ENCODE data around the gene BDNF.
"Not testable (repeated sequence)": the region's sequence is repeated elsewhere in the genome, so short reads cannot be mapped to it uniquely, and the experiment has no call there.

Gene BDNF

DNA sequence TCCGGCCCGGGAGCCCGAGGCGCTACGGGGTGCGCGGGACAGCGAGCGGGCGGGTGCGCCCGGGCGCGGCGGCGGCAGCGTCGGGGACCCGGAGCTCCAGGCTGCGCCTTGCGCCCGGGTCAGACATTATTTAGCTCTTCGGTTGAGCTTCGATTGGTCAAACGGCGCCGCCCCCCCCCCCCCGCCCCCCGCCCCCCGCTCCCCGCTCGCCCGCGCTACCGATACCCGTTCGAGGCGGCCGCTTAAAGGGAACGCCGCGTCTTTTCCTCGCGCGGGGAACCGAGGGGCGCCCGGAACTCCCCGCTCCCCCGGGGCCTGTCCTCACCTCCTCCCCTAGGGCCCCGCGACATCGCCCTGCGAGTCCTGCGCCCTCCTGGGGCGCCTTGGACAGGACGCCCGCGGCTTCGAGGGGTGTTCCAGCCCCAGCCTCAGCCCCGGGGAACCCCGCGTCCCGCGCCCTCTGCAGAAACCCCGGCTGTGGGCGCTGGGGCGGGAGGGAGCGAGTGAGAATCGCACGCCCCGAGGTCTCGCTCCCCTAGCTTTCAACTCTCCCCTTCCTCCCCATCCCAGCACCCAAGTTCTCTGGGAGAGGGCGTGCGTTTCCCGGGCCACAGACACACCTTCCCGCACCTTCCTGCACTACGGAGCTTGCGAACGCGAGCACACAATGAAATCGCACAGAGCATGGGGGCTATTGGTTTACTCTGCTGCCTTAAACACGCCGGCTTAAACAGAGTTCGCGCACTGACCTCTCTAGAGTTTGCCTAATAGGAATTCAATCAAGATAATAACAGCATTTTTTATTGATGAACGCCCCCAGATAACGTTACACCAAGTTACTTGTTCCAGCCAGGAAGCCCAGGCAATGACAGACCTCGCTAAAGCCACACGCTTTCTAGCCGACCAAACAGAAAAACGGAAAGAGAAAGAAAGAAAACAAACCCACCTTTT, at the start of gene BDNF:
TSS of gene BDNF (minus strand) at position 105 of the 951 bp plus-strand sequence. CDS start 41,891 bp downstream, outside the sequence.
- DNase-seq, result no peak

DNA sequence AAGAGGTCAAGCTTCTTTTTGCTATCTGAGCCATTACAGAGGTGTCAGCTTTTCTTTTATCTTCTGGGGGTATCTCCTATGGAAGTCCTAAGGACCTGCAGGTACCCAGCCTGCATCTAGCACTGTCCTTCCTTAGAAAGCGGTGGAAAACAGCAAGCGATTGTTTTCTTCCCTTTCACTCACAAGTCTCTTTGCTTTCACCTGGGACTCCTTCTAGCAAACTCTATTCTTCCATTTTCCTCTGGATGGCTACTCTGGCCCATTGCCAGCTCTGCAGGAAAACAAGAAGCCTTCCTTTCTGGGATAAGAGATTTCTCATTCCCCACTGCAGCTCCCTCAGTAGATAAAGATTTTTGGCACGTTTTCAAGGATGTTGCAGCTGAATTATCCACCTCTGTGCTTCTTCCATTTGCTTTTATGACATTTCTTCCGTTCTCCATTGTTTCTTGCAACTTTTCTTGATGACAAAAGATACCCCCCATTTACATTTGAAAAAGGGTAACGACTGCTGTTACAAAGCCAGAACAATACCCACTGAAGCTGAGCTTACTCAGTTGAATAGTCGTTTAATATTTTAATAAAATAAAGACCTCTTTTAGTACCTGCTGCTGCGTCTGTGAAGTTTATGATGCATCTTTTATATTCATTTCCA, 40.2 kb upstream of the BDNF start:
- DNase-seq, result no peak

DNA sequence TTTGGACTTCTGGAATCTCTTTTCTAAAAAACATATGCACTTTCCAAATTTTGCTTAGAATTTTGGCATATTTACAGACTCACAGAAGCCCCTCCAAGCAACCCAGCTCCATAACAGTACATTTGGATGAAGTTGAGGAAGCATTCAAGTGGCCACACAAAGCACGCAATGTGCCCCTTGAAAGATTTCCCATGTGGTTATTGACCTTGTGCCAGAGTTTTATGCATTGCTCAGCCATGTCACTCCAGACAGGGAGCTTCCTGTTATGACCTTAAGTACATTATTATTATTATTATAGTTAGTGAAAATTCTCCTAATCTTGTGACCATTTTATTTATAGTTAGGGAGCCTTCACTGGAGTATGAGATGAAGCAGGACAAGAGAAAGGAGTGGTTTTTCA, 35.0 kb upstream of the BDNF start:
- no peak for DNase-seq

DNA sequence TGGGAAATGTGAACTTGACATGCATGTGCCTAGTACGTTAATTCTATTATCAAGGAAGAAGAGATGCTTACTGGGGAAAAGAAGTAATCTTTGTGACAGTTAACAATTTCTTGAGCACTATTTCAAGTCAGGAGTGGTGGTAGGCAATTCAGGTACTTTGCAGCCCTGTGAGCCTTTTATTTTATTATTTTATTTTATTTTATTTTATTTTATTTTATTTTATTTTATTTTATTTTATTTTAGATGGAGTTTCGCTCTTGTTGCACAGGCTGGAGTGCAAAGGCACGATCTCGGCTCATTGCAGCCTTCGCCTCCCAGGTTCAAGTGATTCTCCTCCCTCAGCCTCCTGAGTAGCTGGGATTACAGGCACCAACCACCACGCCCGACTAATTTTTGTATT, 31.5 kb upstream of the BDNF start:
- not testable (repeated sequence) for DNase-seq

DNA sequence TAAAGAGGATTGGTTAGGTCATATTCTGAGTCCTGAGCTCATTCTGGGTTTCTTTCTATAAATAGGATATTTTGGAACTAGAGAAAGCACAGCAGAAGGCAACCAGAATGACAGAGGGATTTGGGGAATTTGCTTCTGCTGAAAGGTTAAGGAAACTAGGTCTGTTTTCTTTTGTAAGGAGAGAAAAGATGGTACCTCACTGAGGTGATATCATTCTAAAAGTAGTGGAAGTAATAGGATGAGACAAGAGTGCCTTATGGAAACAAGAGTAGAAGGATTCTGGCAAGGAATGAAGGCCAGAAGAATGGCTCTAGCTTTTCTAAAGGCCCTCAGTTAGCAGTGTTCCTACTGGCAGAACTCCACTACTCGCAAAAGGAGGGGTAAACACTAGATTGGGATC, 26.7 kb upstream of the BDNF start:
- no peak for DNase-seq

DNA sequence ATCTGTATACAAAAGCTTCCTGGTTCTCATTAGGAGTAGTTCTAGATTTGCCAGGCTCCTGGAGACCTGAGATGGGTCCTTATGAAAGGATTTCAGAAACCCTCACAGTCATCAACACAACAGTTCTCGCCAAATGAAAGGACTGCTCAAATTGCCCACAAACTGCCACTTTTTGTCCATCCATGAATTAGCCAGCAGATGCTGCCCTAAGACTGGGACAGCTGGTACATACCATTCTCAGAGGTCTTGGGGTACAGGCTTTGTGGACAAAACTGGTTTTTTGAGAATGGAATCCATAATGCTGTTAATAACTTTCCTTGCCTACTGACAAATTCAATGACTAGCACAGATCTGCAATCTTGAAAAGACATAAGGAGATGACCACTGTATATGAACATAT, 23.4 kb upstream of the BDNF start:
- DNase-seq, result no peak

DNA sequence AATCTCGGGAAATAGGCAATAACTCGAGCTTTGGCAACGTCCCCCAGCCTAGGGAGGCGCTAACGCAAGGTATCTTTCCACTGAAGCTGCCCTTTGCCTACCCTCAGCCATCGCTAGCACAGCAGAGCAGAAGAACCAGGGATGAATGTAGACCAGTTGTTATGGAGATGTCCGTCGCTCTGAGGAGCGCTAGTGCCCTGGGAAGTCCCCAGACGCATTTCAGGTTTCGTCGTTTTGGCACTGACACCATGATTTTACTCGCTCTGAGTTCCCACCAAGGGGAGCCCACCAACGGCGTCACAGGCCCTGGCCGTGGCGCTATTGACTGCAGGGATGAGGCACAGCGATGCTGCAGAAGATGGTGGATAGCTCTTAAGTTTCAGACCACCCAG, 22.7 kb upstream of the BDNF start:
- no peak for DNase-seq

DNA sequence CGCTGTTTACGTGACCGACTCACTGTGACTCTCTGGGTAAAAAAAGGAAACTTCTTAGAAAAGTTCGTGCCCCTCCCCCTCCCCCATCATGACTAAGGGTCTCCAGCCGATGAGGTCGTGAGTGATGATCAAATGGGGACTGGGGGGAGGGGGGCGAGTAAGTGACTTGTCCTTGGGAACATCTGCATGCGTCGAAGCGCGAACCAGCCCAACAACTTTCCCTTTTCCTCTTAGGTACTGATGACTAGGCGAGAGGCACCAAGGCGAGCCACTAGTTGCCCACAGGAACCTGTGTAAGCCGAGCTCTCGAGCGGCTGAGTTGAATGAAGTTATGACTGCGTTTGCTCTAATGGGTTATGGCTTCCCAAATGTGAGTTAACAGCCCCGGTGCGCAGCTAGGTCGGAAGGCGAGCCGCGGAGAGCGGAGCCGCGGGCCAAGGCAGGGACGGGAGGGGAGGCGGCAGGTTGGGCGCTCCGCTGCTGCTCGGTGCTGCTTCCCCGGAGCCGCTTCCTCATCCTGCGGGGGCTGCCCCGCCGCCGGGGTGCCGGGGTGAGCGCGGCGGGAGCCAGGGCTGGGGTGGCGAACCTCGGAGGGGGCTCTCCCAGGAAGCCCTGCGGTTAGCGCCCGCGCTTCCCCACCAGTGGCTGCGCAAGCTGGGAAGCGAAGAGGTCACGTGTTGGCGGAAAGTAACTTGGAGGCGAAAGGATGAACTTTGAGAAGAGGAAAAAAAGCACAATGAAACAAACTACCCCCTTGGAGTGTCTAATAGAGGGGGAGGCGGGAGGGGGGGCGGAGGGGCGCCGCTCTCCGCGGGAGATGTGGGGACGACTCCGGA, 22.1 kb upstream of the BDNF start:
- no peak for DNase-seq

DNA sequence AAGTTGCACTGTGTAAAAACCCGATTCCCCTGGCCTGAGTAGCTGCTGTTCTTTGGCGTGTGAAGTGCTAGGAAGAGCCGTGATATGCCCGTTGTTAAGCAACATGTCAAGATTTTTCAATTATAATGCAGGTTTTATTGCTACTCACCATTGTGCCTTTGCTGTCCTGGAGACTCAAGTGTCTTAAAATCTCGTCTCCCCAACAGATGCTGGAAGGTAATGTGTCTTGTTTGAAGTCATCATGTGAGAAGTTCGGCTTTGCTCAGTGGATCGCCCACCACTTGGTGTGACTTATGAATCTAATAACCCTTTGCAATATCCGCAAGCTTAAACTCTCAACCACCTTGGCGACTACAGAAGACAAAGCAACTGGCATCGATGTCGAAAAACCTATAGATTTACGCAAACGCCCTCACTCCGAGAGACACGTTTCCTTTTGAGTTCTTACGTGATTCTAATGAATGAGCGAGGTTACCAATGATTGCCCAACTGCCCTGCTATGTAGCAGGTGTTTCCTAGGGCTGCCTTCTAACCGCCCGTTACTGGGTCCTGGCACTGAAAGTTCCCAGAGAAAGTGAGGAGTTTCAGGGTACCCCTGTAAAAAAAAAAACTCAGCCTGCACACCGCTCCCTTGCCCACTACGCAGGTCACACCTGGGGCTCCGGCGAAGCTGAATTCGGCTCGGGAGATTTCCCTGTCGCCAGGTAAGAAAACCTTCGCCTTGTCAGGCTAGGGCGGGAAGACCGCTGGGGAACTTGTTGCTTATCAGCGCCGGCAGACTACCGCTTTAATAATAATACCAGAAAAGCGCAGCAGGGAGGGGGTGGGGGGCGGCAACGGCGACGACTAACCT, 21.2 kb upstream of the BDNF start:
- DNase-seq, result no peak

DNA sequence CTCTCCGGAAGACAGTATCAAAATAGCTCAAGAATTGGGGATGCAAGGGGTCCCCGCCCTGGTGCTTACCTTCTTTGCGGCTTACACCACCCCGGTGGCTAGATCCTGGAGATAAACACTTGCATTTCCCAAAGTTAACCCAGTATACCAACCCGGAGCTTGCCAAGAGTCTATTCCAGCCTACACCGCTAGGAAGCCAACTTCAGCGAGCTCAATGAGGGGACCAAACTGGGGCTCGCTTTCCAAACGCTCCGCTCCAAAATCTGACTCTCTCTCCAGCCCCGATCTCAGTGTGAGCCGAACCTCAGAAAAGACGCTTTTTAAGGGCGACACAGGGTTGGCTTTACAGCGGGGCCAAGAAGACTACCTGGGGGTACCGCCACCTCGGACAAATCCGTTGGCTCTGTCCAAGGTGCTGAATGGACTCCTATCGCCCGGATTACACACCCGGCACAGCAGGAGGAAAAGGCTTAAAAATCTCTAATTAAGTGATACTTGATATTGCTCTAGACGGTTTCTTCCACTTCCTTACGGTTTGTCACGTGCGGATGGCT, 20.1 kb upstream of the BDNF start:
- no peak for DNase-seq

DNA sequence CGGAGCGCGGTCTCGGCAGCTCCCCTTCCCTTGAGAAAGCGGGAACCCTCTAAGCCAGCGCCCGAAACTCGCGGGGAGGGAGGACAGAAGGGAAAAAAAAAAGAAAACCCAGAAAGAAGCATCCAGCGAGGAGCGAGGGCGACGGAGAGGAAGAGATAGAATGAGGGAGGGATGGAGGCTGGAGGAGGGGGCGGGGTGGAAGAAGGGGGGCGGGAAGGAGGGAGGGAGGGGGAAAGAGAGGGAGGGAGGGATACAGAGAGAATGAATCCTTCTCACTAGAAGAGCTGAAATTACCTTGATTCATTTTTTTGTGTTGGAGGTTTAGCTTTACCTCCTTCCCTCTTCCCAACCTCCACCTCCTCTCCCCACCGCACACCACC, 19.3 kb upstream of the BDNF start:
- no peak for DNase-seq

DNA sequence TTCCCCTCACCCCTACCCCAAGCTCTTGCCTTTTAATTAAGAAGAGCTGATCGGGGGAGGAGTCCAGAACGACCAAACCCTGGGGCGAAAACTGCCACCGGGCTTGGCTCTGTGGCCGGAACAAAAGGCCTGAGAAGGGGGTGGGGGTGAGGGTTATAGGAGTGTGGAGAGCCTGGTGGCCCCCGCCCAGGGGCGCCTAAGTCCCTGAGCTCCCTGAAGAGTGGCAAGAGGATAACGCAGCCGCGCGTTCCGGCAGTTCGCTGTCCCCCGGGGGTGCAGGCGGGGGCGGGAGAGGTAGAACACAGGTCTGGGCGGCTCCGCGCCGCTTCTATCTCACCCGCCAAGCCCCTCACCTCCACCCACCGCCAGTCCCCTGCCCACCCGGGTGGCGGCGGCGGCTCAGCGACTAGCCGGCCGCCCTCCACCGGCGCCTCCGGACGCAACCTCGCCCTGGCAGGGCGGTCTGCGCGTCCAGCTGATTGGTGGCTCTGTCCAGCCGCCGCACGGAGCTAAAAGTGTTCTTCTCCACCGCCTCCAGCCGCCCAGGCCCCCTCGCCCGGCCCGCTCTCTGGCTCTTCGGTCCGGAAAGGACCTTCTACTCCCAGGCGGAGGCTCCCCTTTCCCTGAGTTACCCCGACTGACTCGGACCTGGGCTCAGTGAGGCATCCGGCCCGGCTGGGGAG, 18.7 kb upstream of the BDNF start:
- DNase-seq, result no peak

DNA sequence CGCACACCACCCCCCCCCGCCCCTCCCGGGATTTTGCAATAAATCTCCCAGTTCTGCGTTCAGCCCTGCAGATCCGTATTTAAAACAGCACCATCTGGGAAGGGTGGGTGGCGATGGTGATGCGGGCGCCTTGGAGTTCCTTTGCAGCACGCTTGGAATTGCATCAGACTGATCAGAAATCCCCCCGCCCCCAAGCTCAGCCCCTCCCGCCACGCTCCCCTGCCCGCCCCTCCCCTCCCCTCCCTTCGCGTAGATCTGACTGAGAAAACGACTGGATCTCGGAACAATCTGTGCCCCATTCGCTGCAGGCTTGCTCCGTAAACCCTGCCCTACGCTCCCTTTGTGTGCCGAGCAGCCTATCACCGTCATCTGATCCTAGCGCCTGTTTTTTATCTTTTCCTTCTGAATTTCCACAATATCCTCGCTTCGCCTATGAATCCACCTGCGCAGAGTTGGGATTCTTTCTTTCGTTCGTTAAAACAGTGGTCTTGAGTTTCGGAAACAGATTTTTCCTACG, 18.1 kb upstream of the BDNF start:
- no peak for DNase-seq

DNA sequence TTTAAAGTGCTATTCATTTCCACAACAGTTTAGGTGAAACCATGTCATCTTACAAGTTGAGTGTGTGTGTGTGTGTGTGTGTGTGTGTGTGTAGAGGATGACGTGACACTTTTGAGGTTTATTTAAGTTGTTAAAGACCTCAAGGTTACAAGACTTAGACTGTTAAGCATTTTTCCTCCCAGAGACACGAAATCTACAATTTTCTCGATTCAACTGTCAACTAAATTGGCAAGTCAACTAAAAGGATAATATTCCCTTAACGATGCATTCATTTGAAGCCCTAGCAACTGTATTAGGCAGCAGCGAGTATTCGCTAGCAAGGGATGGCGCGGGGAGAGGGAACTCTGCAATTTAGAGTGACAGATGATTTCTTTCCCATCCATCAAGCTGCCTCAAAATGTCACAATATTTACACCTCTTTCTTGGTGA, 17.6 kb upstream of the BDNF start:
- no peak for DNase-seq

DNA sequence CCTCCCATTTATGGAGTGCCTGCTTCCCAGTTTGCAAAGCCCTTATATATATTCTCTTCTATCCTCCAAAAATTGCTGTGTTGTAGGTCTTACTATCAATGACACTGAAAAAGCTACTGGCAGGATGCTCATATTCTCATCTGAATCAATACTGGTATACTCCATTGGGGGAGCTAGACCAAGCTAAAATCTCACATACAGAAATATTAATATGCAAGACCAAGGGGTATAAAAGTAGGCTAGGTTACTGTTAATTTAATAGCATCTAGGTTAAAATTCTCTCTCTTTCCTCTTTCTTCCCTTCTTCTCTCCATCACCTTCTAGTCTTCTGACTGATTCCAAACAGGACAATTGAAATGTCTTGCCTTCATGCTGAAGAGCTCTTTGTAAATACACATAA, 17.1 kb upstream of the BDNF start:
- DNase-seq, result no peak

DNA sequence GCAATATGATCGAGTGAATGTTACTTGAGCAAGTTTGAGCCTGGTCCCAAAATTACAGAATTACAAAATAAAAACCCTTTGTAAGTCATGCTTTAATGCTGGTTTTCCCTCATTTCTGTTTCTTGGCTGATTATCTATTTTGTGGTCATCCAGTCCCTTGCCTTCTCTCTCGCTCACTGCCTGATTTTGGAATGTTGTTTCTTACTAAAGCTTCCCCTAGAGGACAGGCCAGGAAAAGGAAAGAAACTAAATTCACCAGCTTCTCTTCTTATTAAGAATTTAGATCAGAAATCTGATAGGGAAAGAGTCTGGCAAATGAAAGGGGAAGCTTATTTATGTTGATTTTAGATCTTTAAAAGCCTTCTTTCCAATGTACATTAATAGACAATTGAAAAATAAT, 16.6 kb upstream of the BDNF start:
- DNase-seq, result no peak

DNA sequence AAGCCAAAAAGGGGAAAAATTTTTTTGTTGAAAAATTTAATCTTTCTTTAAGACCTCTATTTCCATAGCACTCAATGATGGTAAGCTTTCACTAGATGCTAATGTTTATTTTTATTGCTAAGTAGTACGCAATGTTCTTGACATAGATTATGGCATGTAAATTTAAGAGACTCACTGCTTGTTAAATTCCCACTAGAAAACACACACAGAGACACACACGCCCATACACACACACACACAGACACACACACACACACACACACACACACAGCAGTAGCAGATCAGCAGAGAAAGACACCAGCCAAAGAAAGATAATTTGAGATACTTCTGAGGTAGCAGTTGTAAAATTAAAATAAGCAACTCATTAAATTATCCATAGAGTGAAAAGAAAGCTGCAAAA, 16.0 kb upstream of the BDNF start:
- no peak for DNase-seq

DNA sequence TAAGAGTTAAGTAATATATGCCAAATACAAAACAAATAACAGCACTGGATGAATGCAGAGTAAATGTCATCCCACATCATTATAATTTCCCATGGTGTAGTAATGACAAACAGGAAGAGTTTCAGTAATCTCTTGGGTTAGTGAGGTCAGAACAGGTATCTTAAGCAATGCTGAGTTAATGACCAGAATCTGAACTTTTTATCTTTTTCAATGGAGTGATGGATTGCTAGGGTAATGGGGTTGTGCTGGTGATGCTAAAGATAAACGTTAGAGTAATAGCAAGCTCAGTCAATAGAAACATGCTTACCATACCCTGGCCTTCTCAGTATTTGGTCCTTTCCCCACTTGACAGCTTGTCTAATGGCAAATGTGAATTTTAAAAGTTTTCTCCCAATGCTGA, 11.5 kb upstream of the BDNF start:
- no peak for DNase-seq

DNA sequence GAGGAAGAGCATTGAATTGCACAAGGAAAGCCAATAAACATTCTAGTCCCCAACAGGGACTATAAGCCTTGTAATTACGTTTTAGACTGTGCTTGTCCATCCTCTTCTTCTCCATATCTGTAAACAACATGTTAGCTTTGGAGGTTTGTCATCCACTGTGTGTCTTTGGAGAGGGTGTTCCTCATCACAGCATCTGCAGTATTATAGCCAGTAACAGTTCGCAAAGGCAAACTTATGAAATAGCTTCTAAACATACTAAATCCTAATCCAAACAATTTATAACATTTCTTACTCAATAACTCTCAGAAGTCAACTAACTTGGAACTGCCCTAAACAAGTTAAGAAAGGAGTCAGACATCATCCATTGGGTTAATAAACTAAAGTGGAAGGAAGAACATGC, 10.3 kb upstream of the BDNF start:
- DNase-seq, result no peak

DNA sequence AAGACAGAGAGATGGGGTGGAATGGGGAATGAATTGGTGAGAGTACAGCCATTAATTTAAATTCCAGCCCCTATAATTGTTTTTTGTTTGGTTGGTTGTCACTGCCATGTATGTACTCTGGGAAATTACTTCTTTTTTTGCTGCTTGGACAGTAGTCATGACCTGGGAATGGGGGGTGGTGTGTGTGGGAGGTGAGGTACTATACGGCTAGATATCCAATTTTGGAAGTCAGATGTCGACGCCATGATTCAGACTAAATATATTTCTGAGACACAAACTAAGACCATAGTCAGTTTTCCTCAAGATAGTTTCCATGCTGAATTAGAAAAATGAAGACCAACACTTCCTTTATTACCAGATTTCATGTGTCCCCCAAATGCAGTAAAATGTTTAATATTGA, 7.4 kb upstream of the BDNF start:
- no peak for DNase-seq
